ENCODE measurements around the gene CX3CL1. TPM values are rescaled to one million over a fixed set of nuclear protein-coding genes. Genes with fewer than 3 reads are reported as not detected.

Gene CX3CL1
- polyA plus RNA-seq, 1 donor from 2014 or later: 4.9 TPM

GRCh38 chr16:57355898-57356414, 16.3 kb upstream of the CX3CL1 start:
- no peaks in the 10 kb centered on the region for H3F3A ChIP-seq (ENCODE audit: insufficient read depth, low read length, poor library complexity, severe bottlenecking)
- no peaks in the 10 kb centered on the region for H3K9me3 ChIP-seq (ENCODE audit: low read length)
- H3K4me2 ChIP-seq (ENCODE audit: low read length): no peak overlapping the region
- no peak overlapping the region for H3K4me3 ChIP-seq (ENCODE audit: low read length)
- H3K27me3 ChIP-seq (ENCODE audit: insufficient read depth, low read depth, low read length): no peaks in the 10 kb centered on the region
- H3K27ac ChIP-seq (ENCODE audit: low read length): no peak overlapping the region
- no peak overlapping the region for H2AFZ ChIP-seq (ENCODE audit: low read depth, low read length)
- no peaks in the 10 kb centered on the region for H3K9me2 ChIP-seq (ENCODE audit: insufficient read depth, low read length)
- H3K9ac ChIP-seq (ENCODE audit: low read length): no peak overlapping the region
- no peaks in the 10 kb centered on the region for H4K20me1 ChIP-seq (ENCODE audit: insufficient read depth)
- H3K79me2 ChIP-seq (replicated peaks; ENCODE audit: insufficient read depth, low read length): no peaks in the 10 kb centered on the region
- no peaks in the 10 kb centered on the region for H3K36me3 ChIP-seq (ENCODE audit: insufficient read depth, low read length)
- TF ChIP-seq POLR2AphosphoS5 (IDR thresholded peaks at IDR 0.05) (no peak), REST (IDR thresholded peaks at IDR 0.05; ENCODE audit: borderline replicate concordance) (no peak), EP300 (conservative IDR thresholded peaks at IDR 0.05; ENCODE audit: poor library complexity, severe bottlenecking) (no peak), SMC3 (conservative IDR thresholded peaks at IDR 0.05; ENCODE audit: poor library complexity) (no peak), RAD21 (conservative IDR thresholded peaks at IDR 0.05) (no peak), TAF1 (IDR thresholded peaks at IDR 0.05; ENCODE audit: low read depth) (no peak), MXI1 (conservative IDR thresholded peaks at IDR 0.05; ENCODE audit: poor library complexity, severe bottlenecking) (no peak), EZH2 (IDR thresholded peaks at IDR 0.05; ENCODE audit: borderline replicate concordance, insufficient read depth, low read length, poor library complexity, severe bottlenecking) (no peak), CTCF (IDR thresholded peaks at IDR 0.05; ENCODE audit: poor library complexity, severe bottlenecking) (no peak)

DNA sequence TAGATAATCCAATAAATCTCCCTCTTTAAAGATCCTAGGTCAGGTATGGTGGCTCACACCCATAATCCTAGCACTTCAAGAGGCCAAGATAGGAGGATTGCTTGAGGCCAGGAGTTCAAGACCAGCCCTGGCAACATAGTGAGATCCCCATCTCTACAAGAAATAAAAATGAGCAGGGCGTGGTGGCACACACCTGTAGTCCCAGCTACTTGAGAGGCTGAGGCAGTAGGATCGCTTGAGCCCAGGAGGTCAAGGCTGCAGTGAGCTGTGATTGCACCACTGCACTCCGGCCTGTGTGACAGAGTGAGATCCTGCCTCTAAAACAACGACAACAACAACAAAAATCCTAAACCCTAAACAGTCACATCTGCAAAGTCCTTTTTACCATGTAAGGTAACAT, 15.7 kb upstream of the CX3CL1 start:
- no peak overlapping the region for H2AFZ ChIP-seq (ENCODE audit: low read depth, low read length)
- H3K9ac ChIP-seq (ENCODE audit: low read length): no peak overlapping the region

More for the DNA sequence above, 15.7 kb upstream of the CX3CL1 start:
- Histone ChIP-seq H4K20me1 (ENCODE audit: insufficient read depth) (no peaks in the 10 kb centered on the region), H3K27me3 (ENCODE audit: insufficient read depth, low read depth, low read length) (no peaks in the 10 kb centered on the region), H3K36me3 (ENCODE audit: insufficient read depth, low read length) (no peaks in the 10 kb centered on the region), H3K4me2 (ENCODE audit: low read length) (no peak overlapping the region), H3K4me3 (ENCODE audit: low read length) (no peak overlapping the region), H3K79me2 (replicated peaks; ENCODE audit: insufficient read depth, low read length) (no peaks in the 10 kb centered on the region), H3K9me2 (ENCODE audit: insufficient read depth, low read length) (no peaks in the 10 kb centered on the region), H3K9me3 (ENCODE audit: low read length) (no peaks in the 10 kb centered on the region), H3K27ac (ENCODE audit: low read length) (no peak overlapping the region), H3F3A (ENCODE audit: insufficient read depth, low read length, poor library complexity, severe bottlenecking) (no peaks in the 10 kb centered on the region)
- TF ChIP-seq EZH2 (IDR thresholded peaks at IDR 0.05; ENCODE audit: borderline replicate concordance, insufficient read depth, low read length, poor library complexity, severe bottlenecking) (no peak), POLR2AphosphoS5 (IDR thresholded peaks at IDR 0.05) (no peak), REST (IDR thresholded peaks at IDR 0.05; ENCODE audit: borderline replicate concordance) (no peak), TAF1 (IDR thresholded peaks at IDR 0.05; ENCODE audit: low read depth) (no peak), RAD21 (conservative IDR thresholded peaks at IDR 0.05) (no peak), SMC3 (conservative IDR thresholded peaks at IDR 0.05; ENCODE audit: poor library complexity) (no peak), EP300 (conservative IDR thresholded peaks at IDR 0.05; ENCODE audit: poor library complexity, severe bottlenecking) (no peak), MXI1 (conservative IDR thresholded peaks at IDR 0.05; ENCODE audit: poor library complexity, severe bottlenecking) (no peak), CTCF (IDR thresholded peaks at IDR 0.05; ENCODE audit: poor library complexity, severe bottlenecking) (no peak)

All from neural cell (in vitro differentiated cells).